Measurements from ENCODE around the gene TJP1.
"Not testable (repeated sequence)": the region's sequence is repeated elsewhere in the genome, so short reads cannot be mapped to it uniquely, and the experiment has no call there.

TJP1 gene

DNA sequence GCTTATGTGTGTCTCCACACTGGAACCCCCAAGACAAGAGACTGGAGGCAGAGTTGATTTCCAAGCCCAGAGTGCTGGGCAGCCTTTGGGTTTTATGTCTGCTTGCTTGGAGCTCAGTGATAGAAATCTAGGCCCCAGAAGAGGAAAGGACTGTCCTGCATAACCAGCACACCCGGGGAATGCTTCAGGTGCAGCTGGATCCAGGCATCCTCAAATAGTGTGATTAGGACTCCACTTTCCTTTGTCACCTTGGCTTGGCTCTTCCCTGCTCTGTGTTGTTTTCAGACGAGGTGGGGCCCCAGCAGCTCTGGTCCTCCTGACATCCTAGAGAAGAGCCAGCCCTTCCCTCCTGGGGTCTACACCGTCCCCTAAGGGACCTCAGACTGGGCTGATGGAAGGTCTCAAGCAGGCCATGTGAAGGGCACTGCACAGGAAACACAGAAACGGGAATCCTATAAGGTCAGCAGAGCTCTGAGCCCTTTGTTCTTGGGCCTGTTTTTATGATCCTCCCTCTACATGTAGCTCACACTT, 143.7 kb downstream of the TJP1 start:
- no peak for DNase-seq

DNA sequence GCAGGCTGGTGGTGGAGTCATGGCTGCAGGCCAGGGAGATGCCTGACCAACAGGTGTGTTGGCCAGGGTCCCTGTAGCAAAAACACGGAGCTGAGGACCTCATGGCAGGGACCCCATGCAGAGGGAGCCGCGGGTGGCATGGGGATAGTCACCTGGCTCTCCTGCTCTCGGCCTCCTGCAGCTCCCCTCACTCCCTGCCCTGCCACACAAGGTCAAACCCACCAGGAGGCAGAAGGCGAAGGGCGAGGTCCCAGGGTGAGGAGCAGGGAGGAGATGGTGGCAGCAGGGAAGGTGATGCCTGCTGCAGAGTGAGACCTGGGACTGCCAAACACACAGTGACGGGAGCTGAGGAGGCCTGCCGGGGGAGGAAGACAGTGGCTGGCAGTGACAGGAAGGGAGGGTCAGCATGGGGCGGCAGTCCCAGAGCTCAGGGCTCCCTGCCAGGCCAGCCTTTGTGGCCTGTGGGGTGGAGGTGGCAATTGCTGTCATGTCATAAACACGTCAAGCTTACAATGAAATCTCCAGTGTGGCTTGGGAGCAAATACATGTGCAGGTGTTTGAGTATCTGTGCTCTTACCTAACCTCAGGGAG, 144.3 kb downstream of the TJP1 start:
- DNase-seq, result no peak

DNA sequence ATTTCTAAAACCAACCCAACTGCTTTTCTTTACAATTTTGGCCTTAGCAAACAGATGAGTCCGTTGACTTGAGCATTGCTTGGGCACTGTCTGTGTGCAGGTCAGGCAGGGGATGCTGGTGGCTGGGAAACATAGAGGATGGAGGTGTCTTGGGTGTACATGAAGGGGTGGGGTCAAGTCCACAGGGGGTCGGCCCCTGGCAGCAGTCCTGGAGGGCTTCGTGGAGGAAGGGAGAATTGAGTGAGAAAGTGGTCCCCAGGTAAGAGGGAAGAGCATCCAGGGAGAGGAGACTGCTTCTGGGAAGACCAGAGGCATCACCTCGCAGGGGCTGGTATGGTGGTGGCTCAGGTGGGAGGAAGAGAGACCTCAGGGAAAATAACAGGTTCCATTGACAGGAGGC, 144.8 kb downstream of the TJP1 start:
- DNase-seq, result no peak

DNA sequence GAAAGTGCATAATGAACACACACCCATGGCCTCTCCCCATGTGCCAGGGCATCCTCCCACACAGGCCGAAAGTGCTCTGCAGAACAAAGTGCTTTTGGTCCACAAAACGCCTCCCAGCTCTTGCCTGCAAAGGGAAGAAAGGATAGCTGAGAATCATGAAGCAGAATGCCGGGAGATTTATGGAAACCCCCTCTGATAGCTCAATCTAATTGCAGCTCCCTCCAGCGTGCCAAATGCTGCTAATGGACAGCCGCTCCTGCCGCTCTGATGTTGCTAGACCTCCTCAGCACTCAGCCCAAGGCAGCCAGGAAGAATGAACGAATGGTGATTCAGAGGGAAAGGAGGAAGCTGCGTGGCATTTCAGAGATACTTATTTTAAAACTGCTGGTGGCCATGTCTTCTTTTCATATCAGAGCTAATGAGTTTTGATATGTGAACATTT, 145.3 kb downstream of the TJP1 start:
- DNase-seq, result no peak

DNA sequence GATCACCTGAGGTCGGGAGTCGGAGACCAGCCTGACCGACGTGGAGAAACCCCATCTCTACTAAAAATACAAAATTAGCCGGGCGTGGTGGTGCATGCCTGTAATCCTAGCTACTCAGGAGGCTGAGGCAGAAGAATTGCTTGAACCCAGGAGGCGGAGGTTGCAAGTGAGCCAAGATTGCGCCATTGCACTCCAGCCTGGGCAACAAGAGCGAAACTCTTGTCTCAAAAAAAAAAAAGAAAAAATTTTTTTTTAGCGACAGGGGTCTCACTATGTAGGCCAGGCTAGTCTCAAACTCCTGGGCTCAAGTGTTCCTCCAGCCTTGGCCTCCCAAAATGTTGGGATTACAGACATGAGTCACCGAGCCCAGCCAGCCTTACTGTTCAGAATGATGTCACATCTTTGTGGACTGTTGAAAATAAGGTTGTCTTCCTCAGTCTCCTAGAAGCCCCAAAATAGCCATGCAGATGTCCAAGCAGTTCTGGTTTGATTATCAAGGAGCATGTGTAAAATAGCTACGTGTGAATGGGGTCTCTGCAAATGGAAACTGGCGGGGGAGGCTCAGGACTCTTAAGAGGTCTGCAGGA, 145.8 kb downstream of the TJP1 start:
- DNase-seq, result not testable (repeated sequence)

DNA sequence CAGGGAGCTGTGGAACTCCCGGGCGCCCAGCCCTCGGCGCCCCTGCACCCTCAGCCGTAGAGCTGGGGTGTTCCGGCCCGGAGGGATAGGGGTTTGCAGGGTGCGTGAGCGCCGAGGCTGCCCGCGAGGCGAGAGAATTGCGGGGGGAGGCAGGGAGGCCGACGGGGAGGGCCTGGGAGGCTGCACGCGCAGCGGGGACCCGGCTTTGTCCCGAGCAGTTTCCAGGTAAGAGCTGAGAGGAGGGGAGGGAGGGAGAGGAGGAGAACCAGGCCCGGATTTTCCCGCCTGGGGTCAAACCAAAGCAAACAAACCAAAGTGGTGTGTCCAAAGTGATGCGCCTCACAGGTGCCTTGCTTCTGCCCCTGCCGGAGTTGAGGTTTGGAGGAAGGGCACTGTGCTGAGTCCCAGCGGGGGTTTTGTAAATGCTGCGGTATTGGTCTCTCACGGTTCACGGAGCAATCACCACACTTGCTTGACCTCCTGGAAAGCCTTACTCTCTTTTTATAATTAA, 146.4 kb downstream of the TJP1 start:
- no peak for DNase-seq

DNA sequence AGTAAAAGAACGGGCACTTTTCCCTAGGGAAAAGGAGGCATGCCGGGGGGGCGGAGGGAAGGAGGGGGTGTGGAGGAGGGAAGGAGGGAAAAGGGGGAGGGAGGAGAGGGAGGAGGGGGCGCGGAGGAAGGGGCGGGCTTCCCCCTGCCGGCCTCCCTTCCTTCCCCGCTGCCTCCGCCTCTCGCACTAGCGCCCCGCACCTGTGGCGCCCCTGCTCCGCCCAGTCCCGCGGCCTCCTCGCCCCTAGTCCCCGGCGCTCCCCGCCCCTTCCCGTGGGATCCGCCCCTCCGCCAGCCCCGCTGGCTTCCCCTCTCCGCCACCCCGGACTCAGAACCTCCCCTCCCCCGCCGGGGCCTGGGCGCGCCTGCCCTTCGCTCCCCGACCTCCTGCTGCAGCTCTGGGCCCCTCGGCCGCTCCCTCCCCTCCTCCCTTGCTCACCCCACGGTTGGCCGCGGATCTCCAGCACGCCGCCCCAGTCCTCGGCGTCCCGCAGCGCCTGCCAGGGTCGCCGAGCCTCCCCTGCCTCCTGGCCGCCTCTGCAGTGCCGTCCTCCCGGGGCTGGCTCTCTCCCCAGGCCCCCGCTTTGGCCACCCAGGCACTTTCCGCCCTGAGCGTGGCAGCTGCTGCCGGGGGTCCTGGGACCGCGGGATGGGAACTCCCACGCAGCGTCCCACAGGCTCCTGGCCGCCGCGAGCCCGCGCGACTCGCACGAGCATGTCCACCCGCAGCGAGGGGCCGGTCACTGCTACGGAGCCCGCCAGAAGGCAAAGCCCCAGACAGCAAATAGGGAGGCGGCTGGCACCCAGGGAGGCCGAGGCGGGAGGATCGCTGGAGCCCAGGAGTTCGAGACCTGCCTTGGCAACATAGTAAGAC, 147.4 kb downstream of the TJP1 start:
- DNase-seq, result no peak

DNA sequence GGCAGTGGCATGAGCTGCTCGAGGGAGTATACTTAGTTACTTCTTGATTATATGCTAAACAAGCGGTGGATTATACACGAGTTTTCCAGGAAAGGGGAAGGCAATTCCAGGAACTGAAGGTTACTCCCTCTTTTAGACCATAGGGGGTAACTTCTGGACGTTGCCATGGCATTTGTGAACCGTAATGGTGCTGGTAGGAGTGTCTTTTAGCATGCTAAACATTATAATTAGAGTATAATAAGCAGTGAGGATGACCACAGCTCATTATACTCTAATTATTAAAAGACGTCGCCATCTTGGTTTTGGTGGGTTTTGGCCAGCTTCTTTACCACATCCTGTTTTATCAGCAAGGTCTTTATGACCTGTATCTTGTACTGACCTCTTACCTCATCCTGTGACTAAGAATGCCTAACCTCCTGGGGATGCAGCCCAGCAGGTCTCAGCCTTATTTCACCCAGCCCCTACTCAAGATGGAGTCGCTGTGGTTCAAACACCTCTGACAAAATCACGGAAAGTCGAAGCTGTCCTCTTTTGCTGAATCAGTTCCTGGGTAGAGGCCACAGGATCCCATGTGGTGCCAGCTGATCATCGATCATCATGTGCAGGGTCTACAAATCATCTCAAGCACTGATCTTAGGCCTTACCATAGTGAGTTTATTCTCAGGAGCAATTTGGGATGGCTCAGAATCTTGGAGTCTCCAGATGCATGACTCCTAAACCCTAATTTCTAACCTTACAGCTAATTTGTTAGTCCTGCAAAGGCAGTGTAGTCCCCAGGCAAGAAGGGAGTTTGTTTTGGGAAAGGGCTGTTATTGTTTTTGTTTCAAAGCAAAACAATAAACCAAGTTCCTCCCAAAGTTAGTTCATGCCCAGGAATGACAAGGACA, 149.1 kb downstream of the TJP1 start:
- no peak for DNase-seq

DNA sequence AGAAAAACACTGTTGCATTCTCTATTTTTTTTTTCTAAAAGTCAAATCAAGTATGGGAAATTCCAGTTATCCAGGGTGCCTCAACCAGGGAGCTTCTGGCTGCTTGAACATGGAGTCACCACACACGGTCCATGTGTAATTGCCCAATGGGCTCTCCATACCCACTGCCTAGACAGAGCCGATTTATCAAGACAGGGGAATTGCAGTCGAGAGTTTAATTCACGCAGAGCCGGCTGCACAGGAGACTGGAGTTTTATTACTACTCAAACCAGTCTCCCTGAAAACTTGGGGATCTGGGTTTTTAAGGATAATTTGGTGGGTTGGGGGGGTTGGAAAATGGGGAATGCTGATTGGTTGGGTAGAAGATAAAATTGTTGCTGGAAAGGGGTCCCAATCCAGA, 149.8 kb downstream of the TJP1 start:
- no peak for DNase-seq

DNA sequence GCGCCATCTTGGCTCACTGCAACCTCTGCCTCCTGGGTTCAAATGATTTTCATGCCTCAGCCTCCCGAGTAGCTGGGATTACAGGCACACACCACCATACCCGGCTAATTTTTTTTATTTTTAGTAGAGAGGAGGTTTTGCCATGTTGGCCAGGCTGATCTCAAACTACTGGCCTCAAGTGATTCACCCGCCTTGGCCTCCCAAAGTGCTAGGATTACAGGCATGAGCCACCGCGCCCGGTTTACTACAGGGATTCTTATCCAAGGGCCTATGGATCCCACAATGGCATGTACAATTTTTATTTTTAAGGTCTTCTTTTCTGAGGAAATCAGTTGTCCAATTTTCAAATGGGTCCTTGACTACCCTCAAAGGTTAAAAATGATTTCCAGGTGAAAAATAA, 150.2 kb downstream of the TJP1 start:
- DNase-seq, result not testable (repeated sequence)

DNA sequence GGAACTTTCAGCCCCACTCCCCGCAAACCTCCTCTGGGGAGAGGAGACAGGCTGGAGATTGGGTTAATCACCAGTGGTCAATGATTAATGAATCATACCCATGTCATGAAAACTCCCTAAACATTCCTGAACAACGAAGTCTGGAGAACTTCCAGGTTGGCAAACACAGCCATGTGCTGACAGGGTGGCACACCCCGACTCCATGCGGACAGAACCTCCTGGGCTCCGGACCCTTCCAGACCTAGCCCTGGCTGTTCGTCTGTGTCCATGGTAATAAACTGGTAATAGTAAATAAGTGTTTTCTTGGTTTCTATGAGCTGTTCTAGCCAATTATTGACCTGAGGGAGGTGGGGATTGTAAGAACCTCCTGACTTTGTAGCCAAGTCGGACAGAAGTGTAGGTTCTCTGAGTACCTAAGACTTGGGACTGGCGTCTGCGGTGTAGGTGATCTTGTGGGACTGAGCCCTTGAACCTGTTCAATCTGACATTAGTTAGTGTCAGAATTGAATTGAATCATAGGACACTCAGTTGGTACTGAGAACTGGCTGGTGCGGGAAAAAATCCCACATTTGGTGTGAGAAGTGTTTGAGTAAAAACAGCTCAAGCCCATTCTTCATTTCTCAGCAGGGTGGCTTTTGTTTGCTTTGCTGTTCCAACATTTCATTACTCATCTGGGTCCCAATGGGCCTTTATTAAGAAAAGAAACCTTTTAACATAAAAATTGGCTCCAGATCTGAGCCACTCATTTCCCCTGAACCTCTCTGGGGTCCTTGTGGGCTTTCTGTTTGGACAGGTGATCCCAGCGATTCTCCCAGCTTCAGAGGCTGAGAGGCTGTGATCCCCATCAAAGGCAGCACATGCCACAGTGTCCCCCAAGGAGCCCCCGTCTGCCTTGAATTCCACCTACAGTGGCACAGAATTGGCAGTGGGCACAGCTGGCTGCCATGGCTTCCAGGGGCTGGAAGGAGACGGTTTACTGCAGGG, 151.0 kb downstream of the TJP1 start:
- no peak for DNase-seq

DNA sequence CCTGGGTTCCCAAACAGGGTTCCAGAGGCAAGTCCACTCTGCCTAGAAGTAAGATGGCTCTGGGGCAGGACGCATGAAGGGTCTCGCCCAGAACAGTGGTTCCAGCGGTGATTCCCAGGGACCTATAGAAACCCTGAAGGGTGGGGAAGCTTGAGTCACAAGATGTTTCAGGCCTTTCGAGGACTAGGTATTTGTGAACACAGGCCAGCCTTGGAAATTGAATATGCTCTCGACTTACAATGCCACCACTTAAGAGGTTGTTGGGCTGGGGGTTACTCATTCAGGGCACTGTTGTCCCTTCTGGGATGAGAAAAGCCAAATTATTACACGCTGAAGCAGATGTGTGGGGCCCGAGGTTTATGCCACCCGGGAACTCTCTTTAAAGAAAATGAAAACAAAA, 152.0 kb downstream of the TJP1 start:
- no peak for DNase-seq

DNA sequence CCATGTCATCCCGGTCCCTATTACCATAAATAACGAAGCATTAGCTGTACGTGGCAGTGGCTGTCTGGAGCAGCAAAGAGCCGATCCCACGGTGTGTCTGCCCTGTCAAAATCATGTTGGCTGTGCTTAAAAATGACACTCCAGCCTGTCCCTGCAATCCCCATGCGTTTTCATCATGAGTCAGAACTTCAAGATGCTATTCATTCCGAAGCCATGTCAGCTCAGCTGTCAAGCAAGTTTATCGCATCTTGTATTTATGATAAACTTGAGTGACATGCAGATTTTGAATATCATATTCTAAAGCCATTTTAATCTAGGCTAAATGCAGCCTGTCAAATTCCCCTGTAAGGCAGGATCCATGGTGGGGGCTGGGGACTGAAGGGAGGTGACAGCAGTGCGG, 152.4 kb downstream of the TJP1 start:
- DNase-seq, result no peak

DNA sequence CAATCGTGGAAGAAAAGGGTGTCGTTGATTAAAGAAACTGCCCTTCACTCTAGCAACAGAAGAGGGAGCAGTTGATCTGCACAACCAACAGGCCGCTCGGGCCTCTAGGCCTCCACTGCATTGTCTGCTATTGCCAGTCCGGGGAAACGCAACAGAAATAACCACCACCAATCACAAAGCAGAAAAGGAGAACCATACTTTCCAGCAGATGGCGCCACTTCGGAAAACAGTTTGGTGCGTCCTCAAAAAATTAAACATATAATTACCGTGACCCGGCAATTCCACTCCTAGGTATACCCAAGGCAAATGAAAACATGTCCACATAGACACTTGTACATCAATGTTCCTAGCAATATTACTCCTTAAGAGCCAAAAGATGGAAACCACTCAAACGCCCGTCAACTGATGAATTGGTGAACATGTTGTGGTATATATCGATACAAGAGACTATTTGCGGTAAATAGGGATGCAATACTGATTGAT, 154.1 kb downstream of the TJP1 start:
- peak; percentile 22 for DNase-seq

DNA sequence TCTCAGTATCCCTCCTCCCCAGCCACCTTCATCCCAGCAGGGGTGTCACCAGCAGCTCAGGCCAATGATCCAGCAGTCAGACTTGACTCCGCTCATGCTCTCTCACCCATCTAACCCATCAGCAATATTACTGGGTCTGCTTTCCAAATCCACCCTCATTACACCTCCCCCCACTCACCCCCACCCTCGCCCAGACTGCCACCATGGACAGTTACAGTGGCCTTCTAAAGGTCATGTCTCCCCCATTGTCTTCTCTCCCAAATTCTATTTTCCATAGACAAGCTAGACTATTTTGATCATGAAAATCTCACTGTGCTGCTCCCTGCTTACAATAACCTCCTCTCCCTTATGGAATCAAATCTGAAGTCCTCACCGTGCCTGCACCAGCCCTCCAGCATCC, 156.0 kb downstream of the TJP1 start:
- no peak for DNase-seq

DNA sequence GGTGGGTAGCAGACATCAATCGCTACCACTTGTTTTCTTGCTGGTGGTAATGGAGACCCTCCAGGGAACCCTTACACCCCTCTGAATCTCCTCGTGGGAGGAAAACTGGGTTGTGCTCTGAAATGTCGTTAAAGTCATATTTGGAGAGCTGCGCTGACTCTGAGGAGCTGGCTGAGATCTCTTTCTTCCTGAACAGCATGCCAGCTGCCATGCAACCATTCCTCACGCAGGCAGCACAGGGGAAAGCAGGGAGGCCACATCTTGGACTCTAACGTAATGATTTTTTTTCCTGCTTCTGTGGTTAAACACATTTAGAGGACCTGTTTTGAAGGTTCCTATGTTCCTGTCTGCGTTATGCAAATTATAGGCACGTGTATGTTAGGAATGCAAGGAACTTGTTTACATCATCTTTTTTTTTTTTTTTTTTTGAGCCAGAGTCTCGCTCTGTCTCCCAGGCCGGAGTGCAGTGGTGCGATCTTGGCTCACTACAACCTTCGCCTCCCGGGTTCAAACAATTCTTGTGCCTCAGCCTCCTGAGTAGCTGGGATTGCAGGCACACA, 156.7 kb downstream of the TJP1 start:
- DNase-seq, result no peak

DNA sequence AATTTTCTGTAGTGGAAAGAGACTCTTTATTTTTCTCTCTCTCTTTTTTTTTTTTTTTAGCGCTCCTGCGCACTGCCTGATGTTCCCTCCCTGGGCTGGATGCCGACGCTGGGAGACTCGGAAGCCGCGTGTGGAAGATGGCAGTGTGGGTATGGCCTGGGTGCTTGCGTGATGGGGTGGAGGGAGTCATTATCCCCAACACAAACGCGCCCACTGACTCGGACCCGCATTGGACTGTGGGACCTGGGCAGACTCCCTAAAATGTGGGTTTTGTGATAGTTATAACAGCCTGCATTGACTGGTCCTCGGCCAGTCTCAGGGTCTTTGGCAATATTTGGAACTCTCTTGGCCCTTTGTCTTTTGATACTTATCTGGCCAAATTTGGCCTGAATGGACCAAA, 157.9 kb downstream of the TJP1 start:
- no peak for DNase-seq

DNA sequence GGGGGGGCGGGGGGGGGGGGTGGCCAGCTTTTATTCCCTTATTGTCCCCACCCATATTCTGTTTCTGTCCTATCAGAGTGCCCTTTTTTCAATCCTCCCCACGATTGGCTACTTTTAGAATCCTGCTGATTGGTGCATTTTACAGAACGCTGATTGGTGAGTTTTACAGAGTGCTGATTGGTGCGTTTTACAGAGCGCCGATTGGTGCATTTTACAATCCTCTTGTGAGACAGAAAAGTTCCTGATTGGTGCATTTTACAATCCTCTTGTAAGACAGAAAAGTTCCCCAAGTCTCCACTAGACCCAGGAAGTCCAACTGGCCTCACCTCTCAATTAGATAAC, 164.8 kb downstream of the TJP1 start:
- DNase-seq, result not testable (repeated sequence)

DNA sequence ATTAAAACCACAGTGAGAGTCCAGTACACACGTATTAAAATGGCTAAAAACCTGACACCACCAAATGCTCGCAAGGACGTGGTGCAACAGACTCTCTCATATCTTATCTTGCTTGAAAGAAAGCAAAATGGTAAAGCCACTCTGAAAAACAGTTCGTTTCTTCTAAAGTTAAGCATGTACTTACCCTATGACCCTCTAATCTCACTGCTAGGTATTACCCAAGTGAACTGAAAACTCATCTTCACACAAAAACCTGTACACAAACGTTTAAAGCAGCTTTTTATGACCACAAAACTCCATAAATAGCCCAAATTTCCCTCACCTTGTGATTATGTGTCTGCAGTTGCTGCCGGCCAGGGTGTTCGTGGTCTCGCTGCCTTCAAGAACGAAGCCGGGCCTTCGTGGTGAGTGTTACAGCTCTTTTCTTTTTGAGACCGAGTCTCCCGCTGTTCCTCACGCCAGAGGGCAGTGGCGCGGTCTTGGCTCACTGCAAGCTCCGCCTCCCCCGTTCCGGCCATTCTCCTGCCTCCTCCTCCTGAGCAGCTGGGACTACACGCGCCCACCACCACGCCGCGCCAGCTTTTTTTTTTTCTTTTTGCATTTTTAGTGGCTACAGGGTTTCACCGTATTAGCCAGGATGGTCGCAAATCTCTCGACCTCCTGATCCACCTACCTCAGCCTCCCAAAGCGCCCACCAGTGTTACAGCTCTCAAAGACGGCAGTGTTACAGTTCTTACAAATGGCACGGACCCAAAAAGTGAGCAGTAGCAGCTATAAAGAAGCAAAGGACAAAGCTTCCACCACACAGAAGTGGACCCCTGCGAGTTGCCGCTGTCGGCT, 165.4 kb downstream of the TJP1 start:
- DNase-seq, result no peak

DNA sequence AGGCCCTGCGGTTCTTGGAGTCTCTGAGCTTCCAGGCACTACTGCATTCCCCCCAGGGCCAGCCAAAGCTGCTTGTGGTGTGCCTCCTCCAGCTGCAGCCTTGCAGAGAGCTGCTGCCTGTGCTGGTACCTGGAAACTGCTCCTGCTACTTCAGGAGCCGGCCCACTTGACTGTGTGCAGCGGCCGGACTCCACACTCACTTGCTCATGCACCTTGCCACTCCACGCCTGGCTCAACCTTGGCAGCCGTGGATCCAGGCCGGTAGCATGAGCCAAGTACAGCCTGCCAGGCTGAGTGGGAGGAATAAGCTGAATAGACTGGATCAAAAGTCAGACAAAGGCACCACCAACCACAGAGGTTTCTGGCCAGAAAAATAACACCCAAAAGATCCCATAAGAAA, 169.7 kb downstream of the TJP1 start:
- no peak for DNase-seq
